ENCODE measurements around the gene MGAT5B.

MGAT5B gene

GRCh38 chr17:76949913-76950695 lies 81.9 kb downstream of the MGAT5B start:
- no peaks in the 10 kb centered on the region for H3K27me3 ChIP-seq (ENCODE audit: insufficient read depth, low read depth, severe bottlenecking)
- TF ChIP-seq CTCF (IDR thresholded peaks at IDR 0.05; ENCODE audit: low read depth, low read length) = no peak
- no peak overlapping the region; the same call in 1 of the 2 replicates for H3K27ac ChIP-seq
- peak; percentile 51 for DNase-seq
- H3K9me3 ChIP-seq (ENCODE audit: severe bottlenecking) = no peaks in the 10 kb centered on the region
- peaks cover 15% of the 10 kb centered on the region for H3K36me3 ChIP-seq
- no peak overlapping the region for H3K4me3 ChIP-seq (ENCODE audit: low read depth, low read length)

- H3K9me3 ChIP-seq (ENCODE audit: severe bottlenecking) = no peaks in the 10 kb centered on the region
Measured at GRCh38 chr17:76951375-76951905, 83.2 kb downstream of the MGAT5B start.

GRCh38 chr17:76952402-76952801 lies 84.2 kb downstream of the MGAT5B start:
- no peak for DNase-seq
- no peak for TF ChIP-seq CTCF (IDR thresholded peaks at IDR 0.05; ENCODE audit: low read depth, low read length)
- peak overlapping the region; percentile 1; the same call in 1 of the 2 replicates for H3K27ac ChIP-seq
- H3K36me3 ChIP-seq = peaks cover 11% of the 10 kb centered on the region
- no peaks in the 10 kb centered on the region for H3K27me3 ChIP-seq (ENCODE audit: insufficient read depth, low read depth, severe bottlenecking)
- H3K4me3 ChIP-seq (ENCODE audit: low read depth, low read length) = no peak overlapping the region
- no peaks in the 10 kb centered on the region for H3K9me3 ChIP-seq (ENCODE audit: severe bottlenecking)

More at GRCh38 chr17:76951375-76951905, 83.2 kb downstream of the MGAT5B start:
- peak; percentile 69 for DNase-seq
- Histone ChIP-seq H3K27ac (no peak overlapping the region), H3K36me3 (peaks cover 11% of the 10 kb centered on the region), H3K4me3 (ENCODE audit: low read depth, low read length) (no peak overlapping the region), H3K27me3 (ENCODE audit: insufficient read depth, low read depth, severe bottlenecking) (no peaks in the 10 kb centered on the region)
- TF ChIP-seq CTCF (IDR thresholded peaks at IDR 0.05; ENCODE audit: low read depth, low read length) = no peak

- no peak overlapping the region for H3K27ac ChIP-seq
- H3K36me3 ChIP-seq = peaks cover 11% of the 10 kb centered on the region
Measured at GRCh38 chr17:76953066-76953465, 84.9 kb downstream of the MGAT5B start.

GRCh38 chr17:76953946-76954345 lies 85.7 kb downstream of the MGAT5B start:
- TF ChIP-seq CTCF (IDR thresholded peaks at IDR 0.05; ENCODE audit: low read depth, low read length) = no peak
- H3K27me3 ChIP-seq (ENCODE audit: insufficient read depth, low read depth, severe bottlenecking) = no peaks in the 10 kb centered on the region

More at GRCh38 chr17:76953066-76953465, 84.9 kb downstream of the MGAT5B start:
- TF ChIP-seq CTCF (IDR thresholded peaks at IDR 0.05; ENCODE audit: low read depth, low read length) = no peak
- no peak for DNase-seq
- Histone ChIP-seq H3K4me3 (ENCODE audit: low read depth, low read length) (no peak overlapping the region), H3K27me3 (ENCODE audit: insufficient read depth, low read depth, severe bottlenecking) (no peaks in the 10 kb centered on the region), H3K9me3 (ENCODE audit: severe bottlenecking) (no peaks in the 10 kb centered on the region)

More at GRCh38 chr17:76953946-76954345, 85.7 kb downstream of the MGAT5B start:
- H3K4me3 ChIP-seq (ENCODE audit: low read depth, low read length) = no peak overlapping the region
- no peak for DNase-seq
- H3K36me3 ChIP-seq = peaks cover 3% of the 10 kb centered on the region; the same call in 1 of the 2 replicates
- no peak overlapping the region for H3K27ac ChIP-seq
- H3K9me3 ChIP-seq (ENCODE audit: severe bottlenecking) = no peaks in the 10 kb centered on the region

All from WERI-Rb-1 (cell line).